Neural cell (in vitro differentiated cells): ENCODE measurements around the gene GOLGA6L1.

Source experiments
- CTCF ChIP-seq: fragments of 450-650 bp; IDR thresholded peaks from 2 replicates; pipeline ENCODE4 v1.5.1; 2014; ENCODE audit warnings: antibody characterized with exemption, mild to moderate bottlenecking, moderate library complexity; ENCODE audit not compliant: poor library complexity, severe bottlenecking
- EP300 ChIP-seq: fragments of 450-650 bp; conservative IDR thresholded peaks from 2 replicates; pipeline ENCODE4 v1.6.1; 2014; ENCODE audit warnings: antibody characterized with exemption, mild to moderate bottlenecking, moderate library complexity; ENCODE audit not compliant: poor library complexity, severe bottlenecking
- POLR2AphosphoS5 ChIP-seq: IDR thresholded peaks from 2 replicates; pipeline ENCODE4 v1.6.1; 2012
- REST ChIP-seq: IDR thresholded peaks from 2 replicates; pipeline ENCODE4 v1.6.1; 2012; ENCODE audit warnings: borderline replicate concordance

GRCh38 chr15:23081271-23081670 lies 55.4 kb downstream of the GOLGA6L1 start:
- TF ChIP-seq CTCF, result no peak
- TF ChIP-seq REST, result no peak
- no peak for TF ChIP-seq POLR2AphosphoS5
- no peak for TF ChIP-seq EP300
